Stimulated activated CD4-positive, alpha-beta T cell treated with anti-CD3 and anti-CD28 coated beads, Interleukin-1b, Interleukin-23, amount 100 ng/mL, for 1 hour (primary cell): Measurements from ENCODE around the gene MARK3.

ENCODE experiments used
- DNase-seq, 2 donors: peaks; one replicate each; pipeline ENCODE4 v3.0.0-alpha.2; 2020; ENCODE audit warnings: low read depth in 2 of 2

The MARK3 gene

DNA sequence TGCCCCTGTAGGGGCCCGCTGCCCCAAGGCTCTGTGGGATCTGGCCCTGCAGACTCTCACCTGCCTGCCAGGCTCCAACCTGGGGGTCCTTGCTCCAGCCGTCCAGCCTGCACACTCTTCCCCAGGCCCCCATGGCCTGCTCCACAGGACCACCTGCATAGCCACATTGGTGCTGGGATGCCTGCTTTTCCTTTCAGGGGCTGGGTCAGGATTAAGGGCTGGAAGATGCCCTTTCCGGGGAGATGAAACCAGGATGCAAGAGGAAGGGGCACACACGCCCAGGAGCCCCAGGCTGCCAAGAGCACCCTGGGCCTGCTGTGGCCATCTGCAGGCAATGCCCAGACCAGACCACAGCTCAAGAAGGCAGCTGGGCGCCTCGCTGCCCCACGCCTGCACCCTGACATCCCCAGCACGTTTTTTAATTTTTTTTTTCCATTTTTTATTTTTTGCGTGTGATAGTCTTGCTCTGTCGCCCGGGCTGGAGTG, 162.3 kb downstream of the MARK3 start:
- no peak for DNase-seq

DNA sequence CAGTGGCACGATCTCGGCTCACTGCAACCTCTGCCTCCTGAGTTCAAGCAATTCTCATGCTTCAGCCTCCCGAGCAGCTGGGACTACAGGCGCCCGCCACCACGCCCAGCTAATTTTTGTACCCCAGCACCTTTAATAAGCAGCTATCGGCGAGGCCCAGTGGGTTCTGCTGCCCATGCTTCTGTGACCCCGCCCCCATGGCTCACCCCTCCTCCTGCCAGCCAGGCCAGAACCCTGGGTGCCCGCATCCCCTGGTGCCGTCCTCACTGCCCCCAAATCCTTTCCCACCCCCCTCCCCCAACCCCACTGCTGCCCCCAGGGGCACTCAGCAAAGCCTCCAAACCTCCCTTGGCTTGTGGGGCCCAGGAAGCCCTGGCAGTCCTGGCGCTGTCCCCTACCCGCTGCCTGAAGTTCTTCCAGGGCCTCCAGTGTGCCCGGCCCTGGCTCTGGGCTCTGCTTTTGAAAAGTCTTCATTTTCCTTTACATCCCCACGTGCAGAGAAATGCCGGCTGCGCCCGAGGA, 162.8 kb downstream of the MARK3 start:
- no peak for DNase-seq

DNA sequence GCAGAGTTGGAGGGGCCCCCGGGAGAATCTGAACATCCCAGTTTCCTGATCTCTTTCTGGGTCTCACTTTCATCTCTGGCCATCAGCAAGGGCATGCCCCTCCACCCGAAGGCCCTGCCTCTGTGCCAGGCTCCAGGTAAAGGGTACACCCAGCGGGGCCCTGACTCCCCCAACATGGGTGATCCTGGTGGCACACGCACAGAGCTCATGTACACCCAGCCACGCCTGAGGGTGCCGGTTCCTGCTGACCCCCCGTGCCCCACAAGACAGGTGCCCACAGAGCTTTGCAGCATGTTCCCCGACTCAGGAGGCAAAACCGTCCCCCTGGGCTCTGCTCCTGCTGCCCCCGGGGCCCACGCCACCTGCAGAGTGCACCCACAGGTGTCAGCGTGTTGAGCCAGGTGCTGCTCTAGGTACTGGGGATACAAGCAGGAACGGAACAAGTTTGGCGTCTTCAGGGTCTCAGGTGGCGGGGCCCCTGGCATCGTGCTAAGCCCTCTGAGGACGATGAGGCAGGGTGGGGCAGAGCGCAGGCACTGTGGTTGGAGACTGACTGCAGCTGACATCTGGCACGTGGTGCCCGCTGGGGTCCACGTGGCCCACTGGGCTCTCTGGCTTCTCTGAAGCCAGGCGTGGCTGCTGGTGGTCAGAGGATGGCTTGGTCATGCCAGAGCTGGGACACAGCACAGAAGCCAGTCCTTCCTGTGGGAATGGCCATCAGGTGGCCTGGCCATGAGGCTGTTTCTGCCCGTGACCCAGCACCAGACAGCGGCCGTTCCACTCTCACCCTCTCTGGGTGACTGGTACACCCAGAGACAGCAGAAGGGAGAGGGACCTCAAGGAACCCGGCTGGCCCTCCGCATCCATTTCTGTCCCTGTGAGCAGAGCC, 163.5 kb downstream of the MARK3 start:
- DNase-seq: no peak

DNA sequence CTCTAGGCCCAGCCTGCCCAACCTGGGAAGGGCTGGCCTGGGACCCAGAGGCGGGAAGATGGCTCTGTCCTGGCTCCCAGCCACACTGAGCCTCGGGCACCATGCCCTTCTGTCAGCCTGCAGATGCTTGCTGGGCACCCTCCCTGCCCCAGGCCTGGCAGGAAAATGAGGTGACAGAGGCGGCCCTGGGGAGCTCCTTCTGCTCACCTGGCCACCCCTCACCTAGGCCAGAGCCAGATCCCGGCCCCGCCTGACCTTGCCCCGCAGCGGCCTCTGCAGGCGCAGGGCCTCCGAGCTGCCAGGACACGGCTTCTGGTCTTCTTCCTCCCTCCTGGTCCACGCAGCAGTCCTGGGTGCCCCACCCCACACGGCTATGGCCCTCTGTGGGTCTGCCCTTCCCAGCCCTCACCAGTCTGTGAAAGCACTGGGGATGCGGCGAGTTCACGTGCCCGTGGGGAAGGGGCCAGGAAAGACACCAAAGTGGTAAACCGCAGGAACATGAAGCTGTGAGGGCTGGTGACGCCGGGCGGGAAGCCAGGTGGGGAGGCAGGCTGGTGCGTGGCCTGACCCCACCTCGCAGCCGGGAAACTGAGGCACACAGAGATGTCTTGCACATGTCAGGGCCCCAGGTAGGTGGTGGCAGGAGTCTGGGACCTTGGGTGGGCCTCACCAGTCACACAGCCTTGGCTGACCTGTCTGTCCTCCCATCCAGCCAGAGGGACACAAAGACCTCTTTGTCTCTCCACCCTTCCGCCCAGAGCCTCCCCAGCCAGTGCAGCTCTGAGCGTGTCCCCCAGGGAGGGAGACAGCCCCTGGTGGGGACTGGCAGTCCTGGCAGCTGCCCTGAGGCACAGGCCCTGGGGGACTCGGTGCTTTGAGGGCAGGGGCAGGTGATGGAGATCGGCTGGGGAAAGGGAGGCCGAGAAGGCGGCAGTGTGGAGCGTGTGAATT, 164.4 kb downstream of the MARK3 start:
- DNase-seq: no peak

DNA sequence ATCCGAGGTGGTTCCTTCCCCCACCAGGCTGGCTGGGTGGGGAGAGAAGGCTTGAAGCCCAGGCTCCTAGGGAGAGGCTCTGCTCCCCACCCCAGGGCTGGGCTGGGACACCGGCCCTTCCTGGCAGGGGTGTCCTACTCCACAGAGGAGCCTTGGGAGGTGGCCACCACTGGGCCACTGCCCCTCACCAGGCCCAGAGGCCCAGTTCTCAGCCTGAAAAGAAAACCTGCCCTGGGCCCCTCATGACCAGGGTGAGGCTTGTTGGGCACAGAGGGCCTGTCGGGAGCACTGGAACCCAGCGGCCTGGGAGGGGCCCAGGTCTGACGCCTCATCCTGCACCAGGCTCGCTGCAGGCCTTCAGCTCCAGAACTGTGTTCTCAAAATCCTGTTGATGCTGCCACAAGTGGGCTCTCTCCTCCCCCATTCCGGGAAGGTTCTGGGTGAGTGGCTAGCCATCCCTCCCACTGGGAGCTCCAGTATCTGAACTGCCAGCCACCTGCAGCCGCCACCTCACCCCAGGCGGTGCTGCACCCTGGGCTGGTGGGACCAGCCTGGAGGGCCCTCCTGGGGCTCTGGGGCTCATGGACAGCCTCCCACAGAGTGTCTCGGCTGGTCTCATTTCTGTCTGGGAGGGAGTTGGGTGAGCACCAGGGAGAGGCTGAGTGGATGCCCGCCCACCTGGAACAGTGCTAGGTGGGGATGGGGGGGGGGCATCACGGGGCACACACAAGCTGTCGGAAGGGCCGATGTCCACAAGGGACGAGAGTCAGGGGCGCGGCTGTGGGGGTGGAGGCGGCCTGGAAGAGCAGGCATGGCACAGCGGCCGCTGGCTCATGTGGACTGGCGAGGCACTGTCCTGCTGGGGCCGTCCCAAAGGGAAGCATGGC, 165.5 kb downstream of the MARK3 start:
- no peak for DNase-seq

DNA sequence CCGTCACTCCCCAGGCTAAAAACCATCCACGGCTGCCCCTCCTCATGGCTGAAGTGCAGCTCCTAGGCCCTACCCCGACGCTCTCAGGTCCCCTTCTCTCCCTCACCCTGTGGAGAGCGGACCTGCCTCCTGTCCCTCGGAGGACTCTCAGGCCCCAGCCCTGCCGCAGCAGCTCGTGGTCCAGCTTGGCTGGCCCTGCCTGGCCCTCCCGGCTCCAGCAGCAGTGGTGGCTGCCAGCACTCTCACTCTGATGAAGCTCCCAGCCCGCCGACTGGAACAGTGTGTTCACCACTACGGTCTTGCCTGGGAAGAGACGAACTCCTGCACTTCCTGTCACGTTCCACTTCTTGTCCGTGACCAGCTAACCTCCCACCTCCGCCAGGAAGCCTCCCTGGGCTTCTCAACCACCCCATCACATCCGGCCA, 166.1 kb downstream of the MARK3 start:
- DNase-seq: no peak

DNA sequence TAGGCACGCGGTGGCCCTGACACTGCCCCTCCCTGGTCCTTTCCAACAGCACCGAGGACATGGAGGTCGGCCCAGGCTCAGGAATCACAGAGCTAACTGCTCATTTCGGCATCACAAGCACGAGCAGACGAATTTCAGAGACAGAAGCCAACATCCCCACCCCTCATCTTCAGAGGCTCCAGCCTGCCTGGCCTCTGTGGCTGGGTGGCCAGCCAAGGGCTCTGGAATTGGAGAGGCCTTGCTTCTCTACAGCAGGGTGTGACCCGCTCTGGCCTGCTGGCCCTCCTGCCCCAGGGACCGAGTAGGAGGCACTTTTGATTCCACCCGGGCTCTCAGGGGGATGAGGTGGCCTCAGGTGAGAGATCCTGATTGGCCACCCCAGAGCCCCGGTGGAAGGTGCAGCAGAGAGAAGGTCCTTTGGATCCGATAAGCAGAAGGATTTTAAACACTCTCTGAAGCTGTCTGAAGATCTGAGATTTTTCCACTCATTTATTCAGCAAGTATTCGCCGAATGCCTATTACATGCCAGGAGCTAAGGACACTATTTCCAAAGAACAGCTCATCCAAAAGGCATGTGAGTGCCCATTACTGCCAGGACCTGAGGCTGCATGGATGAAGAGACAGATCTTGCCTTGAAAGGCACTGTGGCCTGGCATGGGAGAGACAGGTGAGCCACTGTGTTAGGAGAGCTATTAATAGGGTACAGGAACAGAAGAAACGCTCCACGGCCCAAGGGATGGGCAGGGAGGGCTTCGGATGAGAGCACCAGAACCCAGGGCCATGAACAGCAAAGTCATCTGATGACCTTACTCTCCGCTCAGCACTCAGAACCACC, 167.0 kb downstream of the MARK3 start:
- DNase-seq: no peak

DNA sequence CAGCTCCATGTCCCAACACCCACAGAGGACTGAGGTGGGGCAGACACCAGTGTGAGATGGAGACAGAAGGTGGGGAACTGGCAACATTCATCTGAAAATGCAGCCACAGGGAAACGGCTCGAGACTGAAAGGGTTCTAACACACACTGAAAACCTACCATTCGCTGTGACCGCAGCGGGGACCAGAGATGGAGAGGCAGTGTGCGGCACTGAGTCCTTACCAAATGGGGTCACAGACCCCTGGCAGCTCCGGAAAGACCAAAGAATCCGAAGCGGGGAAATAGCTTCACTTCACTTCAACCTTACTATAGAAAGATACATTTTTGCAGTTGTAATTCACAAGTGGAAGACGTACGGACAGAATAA, 167.6 kb downstream of the MARK3 start:
- DNase-seq: no peak
